Gastrocnemius medialis (tissue), 4 donors: ENCODE results near the gene OR52K2.

Experiments
- POLR2A ChIP-seq, 2 donors: fragments of 450-650 bp; IDR thresholded peaks; one replicate each; pipeline ENCODE4 v1.6.1; 2017; ENCODE audit warnings: antibody characterized with exemption in 2 of 2, mild to moderate bottlenecking in 2 of 2, moderate library complexity in 2 of 2
- TF ChIP-seq, protein P1 (sequence below), 5 experiments: fragments of 450-650 bp in 3 of 5; fragments of 200-600 bp in 2 of 5; sonication (generic) in 2 of 5; IDR thresholded peaks in 4 of 5; conservative IDR thresholded peaks in 1 of 5; 1 replicate in 4 of 5; 2 replicates in 1 of 5; pipeline ENCODE4 v1.5.1; 2016 to 2019; ENCODE audit warnings: antibody characterized with exemption in 5 of 5, mild to moderate bottlenecking in 3 of 5, moderate library complexity in 3 of 5

DNA sequence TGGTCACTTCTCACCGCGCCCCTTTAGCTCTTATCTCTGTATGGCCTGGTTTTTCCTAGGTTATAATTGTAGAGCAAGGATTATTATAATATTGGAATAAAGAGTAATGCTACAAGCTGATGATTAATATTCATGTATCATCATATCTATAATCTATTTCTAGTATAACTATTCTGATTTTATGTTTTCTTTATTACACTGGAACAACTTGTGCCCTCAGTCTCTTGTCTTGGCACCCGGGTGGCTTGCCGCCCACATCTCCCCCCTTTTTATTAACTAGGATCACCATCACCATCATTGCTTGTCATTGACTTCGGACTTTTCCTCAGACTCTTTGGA is 44.4 kb downstream of the OR52K2 start:
- TF ChIP-seq, protein P1, sequence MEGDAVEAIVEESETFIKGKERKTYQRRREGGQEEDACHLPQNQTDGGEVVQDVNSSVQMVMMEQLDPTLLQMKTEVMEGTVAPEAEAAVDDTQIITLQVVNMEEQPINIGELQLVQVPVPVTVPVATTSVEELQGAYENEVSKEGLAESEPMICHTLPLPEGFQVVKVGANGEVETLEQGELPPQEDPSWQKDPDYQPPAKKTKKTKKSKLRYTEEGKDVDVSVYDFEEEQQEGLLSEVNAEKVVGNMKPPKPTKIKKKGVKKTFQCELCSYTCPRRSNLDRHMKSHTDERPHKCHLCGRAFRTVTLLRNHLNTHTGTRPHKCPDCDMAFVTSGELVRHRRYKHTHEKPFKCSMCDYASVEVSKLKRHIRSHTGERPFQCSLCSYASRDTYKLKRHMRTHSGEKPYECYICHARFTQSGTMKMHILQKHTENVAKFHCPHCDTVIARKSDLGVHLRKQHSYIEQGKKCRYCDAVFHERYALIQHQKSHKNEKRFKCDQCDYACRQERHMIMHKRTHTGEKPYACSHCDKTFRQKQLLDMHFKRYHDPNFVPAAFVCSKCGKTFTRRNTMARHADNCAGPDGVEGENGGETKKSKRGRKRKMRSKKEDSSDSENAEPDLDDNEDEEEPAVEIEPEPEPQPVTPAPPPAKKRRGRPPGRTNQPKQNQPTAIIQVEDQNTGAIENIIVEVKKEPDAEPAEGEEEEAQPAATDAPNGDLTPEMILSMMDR (IDR thresholded peaks at IDR 0.05 in 4 of 5, conservative IDR thresholded peaks at IDR 0.05 in 1 of 5) = peak in 1 of 5 experiments; percentile 8
- TF ChIP-seq POLR2A (IDR thresholded peaks at IDR 0.05) = no peak
